ENCODE results near the gene EPHB1.

EPHB1 gene

GRCh38 chr3:134886991-134887390 is 91.9 kb downstream of the EPHB1 start:
- no peak for DNase-seq

GRCh38 chr3:134887536-134887935 is 92.5 kb downstream of the EPHB1 start:
- DNase-seq: no peak

DNA sequence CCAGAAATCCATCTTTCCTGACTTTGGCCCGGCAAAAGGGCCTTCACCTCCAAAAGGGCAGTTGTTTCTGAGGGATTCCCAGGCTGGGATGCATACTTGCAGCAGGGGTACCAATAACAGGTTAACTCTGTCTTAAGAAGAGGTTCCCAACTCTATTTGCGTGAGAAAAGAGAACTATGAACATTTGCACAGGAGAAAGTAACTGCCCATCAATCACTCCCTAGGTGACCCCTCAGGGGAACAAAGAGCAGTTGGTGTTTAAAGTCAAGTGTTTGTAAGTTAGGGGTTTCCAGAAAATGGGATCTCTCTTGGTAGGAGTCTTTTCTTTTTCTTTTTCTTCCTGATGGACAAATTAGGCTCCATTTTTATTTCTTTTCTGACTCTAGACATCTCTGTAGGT is 97.3 kb downstream of the EPHB1 start:
- no peak for DNase-seq

DNA sequence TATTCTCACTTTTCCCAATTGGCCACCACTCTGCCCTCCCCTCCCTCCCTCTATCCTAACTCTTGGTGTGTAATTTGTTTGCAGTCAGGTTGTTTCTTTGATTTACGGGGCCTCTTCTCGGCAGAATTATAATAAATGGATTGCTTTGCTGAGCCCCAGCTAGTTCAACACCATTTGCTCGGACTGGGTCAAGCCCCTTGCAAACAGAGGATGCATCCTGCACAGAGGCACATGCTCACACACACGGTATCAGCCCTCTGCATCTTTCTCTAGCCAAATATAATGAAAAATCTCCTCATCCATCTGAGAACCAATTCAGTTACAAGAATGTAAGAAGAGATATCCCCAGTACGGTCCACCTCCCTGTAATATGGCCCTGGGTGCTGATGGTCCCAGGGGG is 97.7 kb downstream of the EPHB1 start:
- no peak for DNase-seq

DNA sequence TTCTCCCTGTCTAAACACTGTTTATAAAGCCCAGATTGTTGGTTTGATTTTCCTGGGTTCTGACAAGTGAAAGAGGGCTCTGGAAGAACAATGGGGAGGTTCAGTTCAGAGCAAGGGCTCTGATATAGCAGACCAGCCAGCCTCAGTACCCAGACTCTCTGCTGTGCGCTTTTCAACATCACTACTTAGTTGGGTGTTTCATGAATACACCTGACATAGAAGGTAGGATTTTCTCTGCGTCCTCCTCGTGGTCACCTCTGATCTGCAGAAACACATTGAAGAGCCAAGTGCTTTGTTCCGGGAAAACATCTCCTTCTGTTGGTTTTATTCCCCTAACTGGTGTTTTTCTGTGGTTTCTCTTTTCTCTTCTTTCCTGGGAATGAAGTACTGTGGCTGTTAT is 99.5 kb downstream of the EPHB1 start:
- DNase-seq: no peak

DNA sequence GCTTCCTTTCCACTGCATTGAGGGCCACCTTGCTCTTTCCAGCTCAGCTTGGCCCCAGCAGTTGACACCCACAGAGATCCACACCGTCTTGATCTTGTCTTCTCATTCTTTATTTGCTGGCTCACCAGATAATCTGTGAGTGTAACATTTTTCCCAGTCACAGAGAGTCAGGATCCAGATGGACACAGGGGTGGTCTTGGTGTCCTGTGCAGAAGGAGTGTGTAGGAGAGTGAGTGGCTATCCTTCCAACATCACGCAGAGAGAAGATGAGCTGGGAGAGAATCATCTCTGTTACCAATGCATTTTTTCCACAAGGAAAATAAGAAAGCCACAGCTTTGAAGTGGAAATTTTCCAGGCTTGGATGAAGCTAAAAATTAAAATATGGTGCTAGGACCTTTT is 100.1 kb downstream of the EPHB1 start:
- no peak for DNase-seq

GRCh38 chr3:134896141-134896540 is 101.1 kb downstream of the EPHB1 start:
- no peak for DNase-seq

DNA sequence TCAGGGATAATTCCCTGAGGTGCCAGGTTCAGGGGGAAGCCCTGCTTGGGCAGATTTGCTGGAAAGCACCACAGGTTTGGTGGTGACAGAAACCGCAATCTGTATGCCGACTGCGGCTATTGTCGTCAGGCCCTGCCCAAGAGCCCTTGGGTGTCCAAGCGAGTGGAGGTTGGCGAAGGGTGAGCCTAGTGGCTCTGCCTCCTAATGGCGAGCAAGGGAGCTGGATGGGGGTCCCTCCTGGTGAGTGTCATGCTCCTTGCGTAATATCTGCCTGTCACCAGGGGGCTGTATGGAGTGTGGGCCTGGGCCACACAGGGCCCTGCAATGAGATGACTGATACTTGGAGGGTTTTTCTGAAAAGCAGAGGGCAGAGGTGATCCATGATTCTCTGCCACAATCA is 101.6 kb downstream of the EPHB1 start:
- DNase-seq: no peak

DNA sequence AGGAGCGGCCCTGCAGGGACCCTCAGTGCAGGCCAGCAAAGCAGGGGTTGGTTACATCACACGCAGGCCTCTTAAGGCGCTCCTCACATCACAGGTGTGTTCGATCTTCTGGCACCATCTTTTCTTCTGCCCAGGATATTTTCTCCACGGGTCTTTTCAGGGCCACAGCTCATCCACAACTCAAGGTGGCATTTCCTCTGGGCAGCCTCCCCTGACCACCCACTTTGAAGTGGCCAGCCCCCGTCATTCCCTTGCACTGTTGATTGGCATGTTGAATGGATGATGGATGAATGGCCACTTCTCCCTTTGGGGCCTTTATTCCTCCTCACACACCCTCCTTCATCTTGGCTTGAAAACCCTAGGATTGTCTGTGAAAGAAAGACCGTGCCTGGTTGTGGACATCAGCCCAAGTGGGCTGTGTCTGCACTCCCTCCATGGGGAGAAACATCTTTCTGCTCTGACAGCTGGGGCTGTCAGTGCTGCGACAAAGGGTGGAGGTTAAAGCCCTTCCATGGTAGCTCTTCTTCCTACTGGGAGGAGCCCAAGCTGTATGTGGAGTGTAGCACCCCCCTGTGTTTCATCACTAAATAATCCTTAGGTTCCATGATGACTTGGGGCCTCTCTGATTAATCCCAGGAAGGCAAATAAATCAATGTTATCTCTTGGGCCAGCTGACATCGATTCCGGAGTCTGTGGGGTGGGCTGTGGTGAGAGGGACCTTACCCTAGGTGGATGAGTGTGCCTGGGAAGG is 102.5 kb downstream of the EPHB1 start:
- no peak for DNase-seq

- DNase-seq: no peak
These were observed 103.2 kb downstream of the EPHB1 start for GRCh38 chr3:134898181-134898754.

GRCh38 chr3:134899786-134900185 is 104.7 kb downstream of the EPHB1 start:
- no peak for DNase-seq

- DNase-seq: no peak
These were observed 105.4 kb downstream of the EPHB1 start for GRCh38 chr3:134900482-134900881.

DNA sequence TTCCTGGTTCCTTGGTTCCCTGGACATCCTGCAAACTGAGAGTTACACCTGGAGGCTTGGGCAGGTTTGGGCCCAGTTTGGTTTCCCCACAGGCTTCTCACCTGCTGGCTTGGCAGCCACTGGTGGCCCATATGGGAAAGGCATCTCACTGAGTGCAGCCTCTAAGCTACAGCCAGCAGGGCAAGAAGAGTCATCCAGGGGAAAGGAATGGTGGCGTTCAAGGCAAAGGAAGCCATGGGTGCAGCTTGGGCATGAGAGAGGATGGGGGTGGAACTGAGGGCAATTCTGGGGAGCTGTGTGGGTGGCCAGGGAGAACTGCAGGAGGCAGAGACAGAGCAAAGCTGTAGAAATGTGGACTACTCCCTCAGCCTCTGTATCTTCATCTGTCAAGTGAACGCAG is 106.4 kb downstream of the EPHB1 start:
- no peak for DNase-seq

GRCh38 chr3:134903837-134904236 is 108.8 kb downstream of the EPHB1 start:
- DNase-seq: no peak

- no peak for DNase-seq
These were observed 109.2 kb downstream of the EPHB1 start for GRCh38 chr3:134904241-134904771.

DNA sequence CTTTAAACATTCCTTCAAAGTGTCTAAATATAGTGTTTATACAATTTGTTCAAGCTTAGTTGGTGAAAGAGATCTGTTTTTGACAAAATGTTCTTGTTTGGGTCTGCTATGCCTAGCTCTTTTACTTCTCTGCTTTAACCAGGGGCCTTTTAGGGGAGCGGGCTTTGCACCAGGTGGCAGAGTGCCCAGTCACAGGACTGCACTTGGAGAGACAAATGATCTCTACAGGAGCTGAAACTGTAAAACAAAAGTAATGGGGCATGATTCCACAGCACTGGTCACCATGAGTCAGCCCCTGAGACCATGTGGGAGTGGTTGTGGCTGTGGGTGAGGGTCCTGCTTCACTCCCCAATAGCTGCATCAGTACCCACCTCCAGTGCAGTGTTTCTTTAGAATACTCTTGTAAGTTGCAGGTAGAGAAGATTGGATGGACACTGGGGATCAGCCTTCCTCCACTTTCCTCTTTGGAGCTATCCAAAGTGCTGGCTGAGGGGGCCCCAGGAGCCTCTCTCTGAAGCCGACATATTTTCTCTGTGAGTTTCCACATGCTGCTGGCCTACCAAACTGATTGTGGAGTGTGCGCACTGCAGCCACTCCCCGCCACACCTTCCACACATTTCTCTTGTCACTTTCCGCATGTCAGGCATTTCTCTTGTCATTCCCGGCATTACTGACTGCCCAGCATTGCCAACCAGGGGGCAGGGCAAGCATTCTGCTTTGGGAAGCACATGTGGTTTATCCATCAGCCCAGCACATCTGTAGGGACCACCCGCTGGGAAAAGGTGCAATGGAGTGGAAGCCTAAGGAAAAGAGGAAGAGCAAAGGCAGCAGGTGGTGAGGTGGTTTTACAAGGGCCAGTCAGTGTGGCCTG is 110.0 kb downstream of the EPHB1 start:
- no peak for DNase-seq

DNA sequence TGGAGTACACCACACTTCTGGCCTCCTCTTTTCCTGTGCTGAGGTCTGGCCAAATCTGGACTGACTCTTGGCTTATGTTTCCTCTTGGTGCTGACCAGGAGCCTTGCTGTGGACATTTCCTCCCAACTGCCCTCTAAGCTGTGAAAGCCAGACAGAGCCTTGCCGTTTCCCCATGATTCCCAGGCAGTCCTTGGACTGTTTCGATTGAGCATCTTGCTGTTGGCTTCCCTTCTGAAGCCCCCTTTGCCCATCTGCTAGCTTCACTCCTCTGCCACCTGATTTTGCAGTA is 110.5 kb downstream of the EPHB1 start:
- no peak for DNase-seq

DNA sequence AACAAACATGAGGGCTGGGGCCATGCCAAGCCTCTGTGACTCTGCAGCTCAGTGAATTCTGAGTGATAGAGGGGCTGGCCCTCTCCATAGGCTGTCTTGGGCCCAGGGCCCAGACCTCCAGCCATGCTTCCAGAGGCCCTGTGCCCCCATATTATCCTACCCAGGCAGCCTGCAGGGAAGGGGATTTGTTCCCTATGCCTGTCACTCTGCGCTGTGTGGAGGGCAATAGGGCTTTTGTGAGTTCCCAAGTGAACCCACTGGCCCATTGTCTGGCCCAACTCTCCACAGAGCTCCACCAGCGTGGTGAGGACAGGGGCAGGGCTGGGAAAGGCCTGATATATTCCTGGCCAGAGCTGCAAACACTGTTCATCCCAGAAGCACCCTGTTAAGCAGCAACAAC is 113.2 kb downstream of the EPHB1 start:
- no peak for DNase-seq

DNA sequence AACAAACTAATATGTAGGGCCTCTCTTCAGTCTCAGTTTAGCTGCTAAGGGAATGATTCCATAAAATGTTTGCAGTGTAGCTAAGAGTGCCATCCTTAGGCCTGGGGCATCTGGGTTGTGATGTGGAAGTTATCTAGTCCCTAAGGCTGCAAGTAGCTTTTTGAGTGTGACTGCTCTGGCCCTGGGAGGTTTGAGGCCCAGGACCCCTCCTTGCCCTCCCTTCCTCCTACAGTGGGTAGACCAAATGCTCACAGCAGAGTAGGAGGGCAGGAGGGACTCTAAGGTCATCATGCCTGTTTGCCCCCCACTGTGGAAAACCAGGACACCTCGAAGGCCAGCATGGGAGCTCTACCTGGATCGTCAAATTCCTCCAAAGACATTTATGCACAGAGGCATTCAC is 115.0 kb downstream of the EPHB1 start:
- DNase-seq: no peak

GRCh38 chr3:134911586-134912548 is 116.8 kb downstream of the EPHB1 start:
- no peak for DNase-seq

DNA sequence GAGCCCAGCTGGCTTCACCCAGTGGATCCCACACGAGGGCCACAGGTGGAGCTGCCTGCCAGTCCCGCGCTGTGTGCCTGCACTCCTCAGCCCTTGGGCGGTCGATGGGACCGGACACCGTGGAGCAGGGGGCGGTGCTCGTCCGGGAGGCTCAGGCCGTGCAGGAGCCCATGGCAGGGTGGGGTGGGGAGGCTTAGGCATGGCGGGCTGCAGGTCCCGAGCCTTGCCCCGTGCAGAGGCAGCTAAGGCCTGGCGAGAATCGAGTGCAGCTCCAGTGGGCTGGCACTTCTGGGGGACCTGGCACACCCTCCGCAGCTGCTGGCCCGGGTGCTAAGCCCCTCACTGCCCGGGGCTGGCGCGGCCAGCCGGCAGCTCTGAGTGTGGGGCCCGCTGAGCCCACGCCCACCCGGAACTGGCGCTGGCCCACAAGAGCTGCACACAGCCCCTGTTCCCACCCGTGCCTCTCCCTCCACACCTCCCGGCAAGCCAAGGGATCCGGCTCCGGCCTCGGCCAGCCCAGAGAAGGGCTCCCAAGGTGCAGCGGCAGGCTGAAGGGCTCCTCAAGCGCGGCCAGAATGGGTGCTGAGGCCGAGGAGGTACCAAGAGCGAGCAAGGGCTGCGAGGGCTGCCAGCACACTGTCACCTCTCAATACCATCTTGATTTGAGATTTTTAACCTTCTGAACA is 121.4 kb downstream of the EPHB1 start:
- no peak for DNase-seq

DNA sequence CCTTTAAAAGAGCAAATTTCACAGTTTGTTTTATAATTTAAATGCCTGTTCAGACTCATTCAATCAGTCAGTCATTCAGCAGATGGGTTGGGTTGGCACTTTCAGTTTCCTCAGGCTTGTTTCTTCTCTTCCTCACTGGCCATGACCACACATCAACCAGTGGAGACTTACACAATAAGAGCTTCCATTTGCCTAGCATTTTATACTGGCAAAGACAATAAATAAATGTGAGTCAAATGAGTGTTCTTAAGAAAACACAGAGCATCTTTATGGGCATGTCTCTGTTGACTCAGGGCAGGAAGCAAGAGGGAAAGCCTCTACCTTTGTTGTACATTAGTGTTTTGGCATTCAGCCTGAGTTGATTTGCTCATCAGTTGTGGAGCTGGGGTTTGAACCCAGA is 122.6 kb downstream of the EPHB1 start:
- no peak for DNase-seq

Measured in NCI-H510A (cell line).